ENCODE data around the gene PLCZ1. TPM values are rescaled to one million over a fixed set of nuclear protein-coding genes. Genes with fewer than 3 reads are reported as not detected.

PLCZ1 gene
- total RNA-seq, 1 donor from 2014 or later: not detected

GRCh38 chr12:18753481-18754123 is 15.8 kb upstream of the PLCZ1 start:
- DNase-seq (ENCODE audit: low read depth) (no peak), FAIRE-seq (peak; percentile 43)
- Histone ChIP-seq H3K27me3 (ENCODE audit: control insufficient read depth, insufficient read depth, low read length) (no peaks in the 10 kb centered on the region), H3K4me3 (ENCODE audit: low read depth, low read length) (no peak overlapping the region), H3K36me3 (ENCODE audit: control insufficient read depth, insufficient read depth, low read length) (no peaks in the 10 kb centered on the region)
- no peak for TF ChIP-seq CTCF (IDR thresholded peaks at IDR 0.05; ENCODE audit: insufficient read depth, low read length, severe bottlenecking)

GRCh38 chr12:18752947-18753346 is 15.1 kb upstream of the PLCZ1 start:
- Histone ChIP-seq H3K4me3 (ENCODE audit: low read depth, low read length) (no peak overlapping the region), H3K27me3 (ENCODE audit: control insufficient read depth, insufficient read depth, low read length) (no peaks in the 10 kb centered on the region), H3K36me3 (ENCODE audit: control insufficient read depth, insufficient read depth, low read length) (no peaks in the 10 kb centered on the region)
- no peak for DNase-seq (ENCODE audit: low read depth)
- FAIRE-seq: no peak
- no peak for TF ChIP-seq CTCF (IDR thresholded peaks at IDR 0.05; ENCODE audit: insufficient read depth, low read length, severe bottlenecking)

- no peaks in the 10 kb centered on the region for H3K36me3 ChIP-seq (ENCODE audit: control insufficient read depth, insufficient read depth, low read length)
- H3K4me3 ChIP-seq (ENCODE audit: low read depth, low read length): no peak overlapping the region
- FAIRE-seq (no peak), DNase-seq (ENCODE audit: low read depth) (peak; percentile 10)
- H3K27me3 ChIP-seq (ENCODE audit: control insufficient read depth, insufficient read depth, low read length): no peaks in the 10 kb centered on the region
- TF ChIP-seq CTCF (IDR thresholded peaks at IDR 0.05; ENCODE audit: insufficient read depth, low read length, severe bottlenecking): no peak
Observed at GRCh38 chr12:18752280-18752920, 14.6 kb upstream of the PLCZ1 start.

- FAIRE-seq (no peak), DNase-seq (ENCODE audit: low read depth) (no peak)
- no peaks in the 10 kb centered on the region for H3K36me3 ChIP-seq (ENCODE audit: control insufficient read depth, insufficient read depth, low read length)
- TF ChIP-seq CTCF (IDR thresholded peaks at IDR 0.05; ENCODE audit: insufficient read depth, low read length, severe bottlenecking): no peak
- H3K27me3 ChIP-seq (ENCODE audit: control insufficient read depth, insufficient read depth, low read length): no peaks in the 10 kb centered on the region
- no peak overlapping the region for H3K4me3 ChIP-seq (ENCODE audit: low read depth, low read length)
Observed at GRCh38 chr12:18751866-18752265, 14.1 kb upstream of the PLCZ1 start.

- FAIRE-seq: no peak
- TF ChIP-seq CTCF (IDR thresholded peaks at IDR 0.05; ENCODE audit: insufficient read depth, low read length, severe bottlenecking): no peak
- peak; percentile 23 for DNase-seq (ENCODE audit: low read depth)
Observed at GRCh38 chr12:18750085-18750484, 12.3 kb upstream of the PLCZ1 start.

More at GRCh38 chr12:18750085-18750484, 12.3 kb upstream of the PLCZ1 start:
- no peaks in the 10 kb centered on the region for H3K36me3 ChIP-seq (ENCODE audit: control insufficient read depth, insufficient read depth, low read length)
- H3K4me3 ChIP-seq (ENCODE audit: low read depth, low read length): no peak overlapping the region
- H3K27me3 ChIP-seq (ENCODE audit: control insufficient read depth, insufficient read depth, low read length): no peaks in the 10 kb centered on the region
